ENCODE results near the gene UBR1.

- TF ChIP-seq CTCF (IDR thresholded peaks at IDR 0.05; ENCODE audit: extremely low read depth in 1 of 2, insufficient read depth in 1 of 2, low read depth in 1 of 2, low read length in 2 of 2), result no peak
- TF ChIP-seq POLR2AphosphoS5 (IDR thresholded peaks at IDR 0.05; ENCODE audit: insufficient read depth, low read depth, low read length), result no peak
- TF ChIP-seq POLR2A (IDR thresholded peaks at IDR 0.05; ENCODE audit: low read depth, low read length), result no peak
- TF ChIP-seq MYC (IDR thresholded peaks at IDR 0.05; ENCODE audit: low read depth, low read length), result no peak
- no peak for TF ChIP-seq MAX (IDR thresholded peaks at IDR 0.05; ENCODE audit: insufficient read depth, insufficient read length)
- no peak for TF ChIP-seq JUN (IDR thresholded peaks at IDR 0.05; ENCODE audit: borderline replicate concordance, insufficient read depth, insufficient read length, low read depth)
Observed at GRCh38 chr15:43025150-43025549, 80.7 kb downstream of the UBR1 start.
